GM21360 (cell line): Measurements from ENCODE around the gene RNF181.
A peak's percentile ranks its signal among the peaks of the same experiment; 100 is the strongest.
"Not testable (repeated sequence)": the region's sequence is repeated elsewhere in the genome, so short reads cannot be mapped to it uniquely, and the experiment has no call there.

Source experiments
- ATAC-seq: cut with Tn5 transposase; IDR thresholded peaks from one replicate; pipeline ENCODE4 v1.9.1; 2021; ENCODE audit warnings: mild to moderate bottlenecking, moderate library complexity; ENCODE audit not compliant: unreplicated experiment

The RNF181 gene

GRCh38 chr2:85611705-85612587, 16.4 kb downstream of the RNF181 start, which contains the start of gene C2orf68:
Gene C2orf68 (minus strand): TSS chr2:85612066. CDS start chr2:85611984, 82 bp downstream.
- ATAC-seq: peak; percentile 75

GRCh38 chr2:85613717-85614515, 18.4 kb downstream of the RNF181 start:
- ATAC-seq: no peak

DNA sequence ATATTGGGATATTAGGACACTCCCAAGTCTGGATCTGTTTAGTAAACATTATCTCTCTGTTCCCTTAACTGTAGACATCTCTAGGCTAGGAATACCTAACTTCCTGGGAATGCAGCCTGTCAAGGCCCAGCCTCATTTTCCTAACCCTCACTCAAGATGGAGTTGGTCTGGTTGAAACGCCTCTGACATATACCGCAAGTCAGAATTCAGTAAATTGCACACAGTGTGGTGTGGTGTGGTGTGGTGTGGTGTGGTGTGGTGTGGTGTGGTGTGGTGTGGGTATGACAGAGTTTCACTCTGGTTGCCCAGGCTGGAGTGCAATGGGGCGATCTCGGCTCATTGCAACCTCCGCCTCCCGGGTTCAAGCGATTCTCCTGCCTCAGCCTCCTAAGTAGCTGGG, 19.2 kb downstream of the RNF181 start:
- ATAC-seq: not testable (repeated sequence)

DNA sequence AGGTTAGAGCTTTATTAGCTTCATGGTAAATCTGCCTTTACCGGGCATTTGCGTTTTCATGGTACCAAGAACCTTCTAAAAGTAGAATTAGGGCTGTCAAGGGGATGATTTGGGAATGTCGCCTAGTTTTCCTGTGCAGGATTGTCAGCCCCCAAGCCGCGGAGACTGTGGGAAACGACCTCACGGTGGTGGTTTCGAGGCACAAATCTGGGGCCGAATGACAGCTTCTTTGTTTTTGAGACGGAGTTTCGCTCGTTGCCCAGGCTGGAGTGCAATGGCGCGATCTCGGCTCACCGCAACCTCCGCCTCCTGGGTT, 19.8 kb downstream of the RNF181 start:
- no peak for ATAC-seq

DNA sequence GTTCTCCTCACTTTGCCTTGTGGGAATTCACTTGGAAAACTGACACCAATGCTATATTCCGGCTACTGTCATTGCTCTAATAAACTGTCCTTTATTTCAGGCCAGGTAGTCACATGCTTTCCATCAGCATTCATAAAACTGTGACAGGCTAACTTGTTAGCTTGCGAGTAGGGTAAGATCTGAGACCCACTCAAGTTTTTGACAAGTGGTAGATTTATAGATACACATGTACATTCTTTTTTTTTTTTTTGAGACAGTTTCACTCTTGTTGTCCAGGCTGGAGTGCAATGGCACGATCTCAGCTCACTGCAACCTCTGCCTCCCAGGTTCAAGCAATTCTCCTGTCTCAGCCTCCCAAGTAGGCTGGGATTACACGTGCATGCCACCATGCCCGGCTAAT, 22.2 kb downstream of the RNF181 start:
- ATAC-seq: not testable (repeated sequence)

GRCh38 chr2:85619617-85620016, 24.1 kb downstream of the RNF181 start:
- no peak for ATAC-seq

DNA sequence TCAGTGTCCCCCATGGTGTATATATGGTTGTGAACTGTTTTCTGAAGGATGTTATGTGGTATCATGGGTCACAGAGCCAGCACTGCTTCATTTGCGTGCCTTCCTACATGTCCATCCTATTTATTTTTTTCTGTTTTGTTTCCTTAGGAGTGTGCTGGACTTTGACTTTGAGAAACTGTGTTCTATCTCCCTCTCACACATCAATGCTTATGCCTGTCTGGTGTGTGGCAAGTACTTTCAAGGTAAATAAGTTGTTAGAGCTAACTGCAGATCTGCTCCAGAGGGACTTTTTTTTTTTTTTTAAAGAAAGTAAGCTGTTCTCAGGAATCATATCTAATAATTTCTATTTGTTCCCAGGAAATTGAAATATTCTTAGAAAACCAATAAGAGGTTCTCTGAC, 25.8 kb downstream of the RNF181 start:
- ATAC-seq: no peak

GRCh38 chr2:85623991-85624390, 28.4 kb downstream of the RNF181 start:
- no peak for ATAC-seq

DNA sequence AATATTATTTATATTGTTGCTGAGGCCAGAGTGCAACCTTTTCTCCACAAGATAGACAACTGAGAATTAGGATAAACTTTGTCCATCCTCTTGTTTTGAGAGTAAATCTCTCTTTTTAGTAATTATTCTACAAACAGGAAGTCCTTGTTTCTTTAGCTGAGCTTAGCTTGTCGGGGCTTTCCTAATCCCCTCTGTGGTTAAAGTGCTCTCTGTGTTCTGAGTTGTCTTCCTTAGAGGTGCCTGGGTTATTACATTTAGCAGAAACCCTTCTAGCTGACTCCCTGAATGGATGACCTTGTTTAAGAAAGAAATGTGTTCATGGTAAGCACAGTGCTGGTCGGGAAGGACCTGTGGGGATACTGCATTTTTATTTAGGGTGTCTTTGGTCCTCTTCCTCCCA, 33.1 kb downstream of the RNF181 start:
- no peak for ATAC-seq

DNA sequence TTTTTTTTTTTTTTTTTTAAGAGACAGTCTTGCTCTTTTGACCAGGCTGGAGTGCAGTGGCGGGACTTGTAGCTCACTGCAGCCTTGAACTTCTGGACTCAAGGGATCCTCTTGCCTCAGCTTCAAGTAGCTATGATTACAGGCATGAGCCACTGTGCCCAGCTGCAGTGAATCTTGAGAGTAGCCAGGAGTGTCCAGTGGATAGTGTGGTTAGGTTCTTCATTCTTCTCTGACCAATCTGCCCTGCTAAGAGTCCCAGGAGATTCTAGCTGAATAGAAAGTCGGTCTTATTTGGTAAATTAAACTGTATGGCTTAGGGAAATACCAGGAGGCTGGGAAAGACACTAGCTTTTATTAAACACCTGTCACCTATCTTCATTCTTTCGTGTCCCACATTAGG, 35.8 kb downstream of the RNF181 start:
- no peak for ATAC-seq

DNA sequence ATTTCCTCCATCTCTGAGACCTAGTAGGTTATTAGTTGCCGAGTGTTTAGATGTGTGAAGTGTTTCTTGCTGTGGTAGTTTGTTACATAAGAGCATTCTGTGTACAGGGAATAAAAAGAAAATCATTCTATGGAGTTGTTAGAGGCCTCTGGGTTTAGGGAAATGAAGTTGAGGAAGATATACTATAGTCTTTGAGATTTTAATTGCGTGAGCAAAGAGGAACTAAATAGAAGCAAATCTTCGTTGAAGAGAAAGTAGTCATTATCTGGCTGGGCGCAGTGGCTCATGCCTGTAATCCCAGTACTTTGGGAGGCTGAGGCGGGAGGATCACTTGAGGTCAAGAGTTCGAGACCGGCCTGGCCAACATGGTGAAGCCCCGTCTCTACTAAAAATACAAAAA, 39.5 kb downstream of the RNF181 start:
- no peak for ATAC-seq

GRCh38 chr2:85635636-85636035, 40.1 kb downstream of the RNF181 start:
- ATAC-seq: no peak

DNA sequence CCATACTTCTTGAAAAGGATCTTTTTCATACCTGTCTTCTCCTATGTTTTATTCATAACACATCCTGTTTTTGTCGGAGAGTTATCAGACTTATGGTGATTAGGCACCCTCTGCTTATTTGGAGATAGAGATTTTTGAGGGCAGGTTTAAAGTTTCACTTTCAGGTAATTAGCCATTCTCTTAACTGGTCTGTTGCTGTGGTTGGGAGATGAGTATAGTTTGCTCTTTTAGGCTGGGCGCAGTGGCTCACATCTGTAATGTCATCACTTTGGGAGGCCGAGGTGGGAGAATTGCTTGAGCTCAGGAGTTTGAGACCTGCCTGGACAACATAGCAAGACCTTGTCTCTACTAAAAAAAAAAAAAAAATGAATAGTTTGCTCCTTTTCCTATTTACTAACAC, 47.2 kb downstream of the RNF181 start:
- no peak for ATAC-seq

- ATAC-seq: no peak
These were observed 49.4 kb downstream of the RNF181 start for GRCh38 chr2:85644909-85645308.

DNA sequence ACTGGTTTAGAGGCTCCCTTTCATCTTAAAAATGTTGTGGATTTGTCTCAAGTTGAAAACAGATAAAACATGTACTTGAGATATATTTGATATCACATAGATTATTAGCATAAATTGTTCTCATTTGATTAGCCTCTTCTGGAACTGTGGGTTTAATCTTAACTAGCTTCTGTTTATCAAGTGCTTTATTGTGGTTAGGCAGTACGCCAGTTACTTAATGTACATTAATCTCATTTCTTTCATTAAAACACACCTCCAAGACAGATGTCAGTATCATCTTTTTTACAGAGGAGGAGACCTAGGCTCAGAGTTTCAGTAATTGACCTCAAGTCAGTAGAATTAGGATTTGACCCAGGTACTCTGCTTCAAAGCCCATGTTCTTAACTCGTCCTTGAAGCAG, 50.6 kb downstream of the RNF181 start:
- no peak for ATAC-seq
